ENCODE measurements around the gene AKAP6. TPM values are rescaled to one million over a fixed set of nuclear protein-coding genes. Genes with fewer than 3 reads are reported as not detected.

Gene AKAP6
- total and polyA plus RNA-seq, 2 of the 8 experiments (the other 6 are each of a cell fraction or from before 2014, with no cell fraction given): 0.09 to 0.89 TPM

DNA sequence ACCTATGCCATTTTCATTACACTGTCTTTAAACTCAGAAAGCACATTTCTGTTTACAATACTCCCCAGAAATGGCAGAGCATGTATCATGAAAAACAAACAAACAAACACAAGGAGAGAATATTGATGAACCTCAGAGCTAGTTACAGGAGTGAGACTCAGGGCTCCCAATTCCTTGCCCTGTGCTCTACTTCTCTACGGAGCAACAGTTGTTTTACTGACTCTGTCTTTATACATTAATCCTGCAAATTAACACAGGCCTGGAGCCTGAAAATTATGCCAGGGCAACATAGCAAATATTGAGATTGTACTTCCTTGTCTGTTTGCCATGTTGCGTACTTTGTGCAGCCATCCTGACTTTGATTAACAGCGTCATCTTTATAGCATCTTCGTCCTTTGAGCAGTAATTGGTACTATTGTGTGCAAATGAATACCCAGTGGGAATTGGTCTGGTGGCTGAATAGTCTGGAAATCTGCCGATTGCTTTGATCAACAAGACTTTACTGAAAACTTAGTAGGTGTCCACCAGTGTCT, 15.2 kb upstream of the AKAP6 start (continued):
- TF ChIP-seq JUN (IDR thresholded peaks at IDR 0.05; ENCODE audit: low read depth, low read length): no peak
- no peak for TF ChIP-seq EGR1 (IDR thresholded peaks at IDR 0.05; ENCODE audit: borderline replicate concordance, low read depth, low read length)
- TF ChIP-seq HDAC6 (IDR thresholded peaks at IDR 0.05; ENCODE audit: low read depth, low read length): no peak
- no peak for TF ChIP-seq TAF1 (IDR thresholded peaks at IDR 0.05; ENCODE audit: low read depth, low read length)
- TF ChIP-seq SIN3A (conservative IDR thresholded peaks at IDR 0.05 in 1 of 2, IDR thresholded peaks at IDR 0.05 in 1 of 2; ENCODE audit: low read depth in 1 of 2, low read length in 2 of 2): no peak
- TF ChIP-seq EP300 (IDR thresholded peaks at IDR 0.05; ENCODE audit: borderline replicate concordance in 1 of 2, low read depth in 2 of 2, low read length in 2 of 2): no peak
- no peak for TF ChIP-seq EZH2 (IDR thresholded peaks at IDR 0.05; ENCODE audit: low read depth, low read length, severe bottlenecking)
